Measurements from ENCODE around the gene CYP4F12.
"Not testable (repeated sequence)": the region's sequence is repeated elsewhere in the genome, so short reads cannot be mapped to it uniquely, and the experiment has no call there.

The CYP4F12 gene

GRCh38 chr19:15649526-15649925 is 23.4 kb upstream of the CYP4F12 start:
- in situ Hi-C loops (cut with MboI; ENCODE audit: low sequenced_read_pairs): no loop called here

GRCh38 chr19:15650123-15650522 is 22.8 kb upstream of the CYP4F12 start:
- in situ Hi-C loops (cut with MboI; ENCODE audit: low sequenced_read_pairs): not testable (repeated sequence)

GRCh38 chr19:15651791-15652190 is 21.1 kb upstream of the CYP4F12 start:
- in situ Hi-C loops (cut with MboI; ENCODE audit: low sequenced_read_pairs): no loop called here

- in situ Hi-C loops (cut with MboI; ENCODE audit: low sequenced_read_pairs): no loop called here
Measured at GRCh38 chr19:15652559-15653278, 20.2 kb upstream of the CYP4F12 start.

- in situ Hi-C loops (cut with MboI; ENCODE audit: low sequenced_read_pairs): no loop called here
Measured at GRCh38 chr19:15656467-15656866, 16.4 kb upstream of the CYP4F12 start.

- in situ Hi-C loops (cut with MboI; ENCODE audit: low sequenced_read_pairs): no loop called here
Measured at GRCh38 chr19:15663247-15663646, 9.6 kb upstream of the CYP4F12 start.

- in situ Hi-C loops (cut with MboI; ENCODE audit: low sequenced_read_pairs): no loop called here
Measured at GRCh38 chr19:15666186-15666585, 6.7 kb upstream of the CYP4F12 start.

- in situ Hi-C loops (cut with MboI; ENCODE audit: low sequenced_read_pairs): no loop called here
Measured at GRCh38 chr19:15666883-15667282, 6.0 kb upstream of the CYP4F12 start.

GRCh38 chr19:15669440-15669839 is 3.4 kb upstream of the CYP4F12 start:
- in situ Hi-C loops (cut with MboI; ENCODE audit: low sequenced_read_pairs): no loop called here

GRCh38 chr19:15669891-15670290 is 3.0 kb upstream of the CYP4F12 start:
- in situ Hi-C loops (cut with MboI; ENCODE audit: low sequenced_read_pairs): no loop called here

GRCh38 chr19:15671237-15671821 is 1.6 kb upstream of the CYP4F12 start:
- in situ Hi-C loops (cut with MboI; ENCODE audit: low sequenced_read_pairs): no loop called here

- in situ Hi-C loops (cut with MboI; ENCODE audit: low sequenced_read_pairs): no loop called here
Measured at GRCh38 chr19:15671891-15672579, 852 bp upstream of the CYP4F12 start.

GRCh38 chr19:15673176-15673654 is 328 bp downstream of the CYP4F12 start:
- in situ Hi-C loops (cut with MboI; ENCODE audit: low sequenced_read_pairs): no loop called here

GRCh38 chr19:15675560-15675959 is 2.7 kb downstream of the CYP4F12 start:
- in situ Hi-C loops (cut with MboI; ENCODE audit: low sequenced_read_pairs): no loop called here

GRCh38 chr19:15679089-15679488 is 6.2 kb downstream of the CYP4F12 start:
- in situ Hi-C loops (cut with MboI; ENCODE audit: low sequenced_read_pairs): no loop called here

GRCh38 chr19:15679865-15680264 is 7.0 kb downstream of the CYP4F12 start:
- in situ Hi-C loops (cut with MboI; ENCODE audit: low sequenced_read_pairs): not testable (repeated sequence)

- in situ Hi-C loops (cut with MboI; ENCODE audit: low sequenced_read_pairs): no loop called here
Measured at GRCh38 chr19:15680478-15681322, 7.8 kb downstream of the CYP4F12 start.

- in situ Hi-C loops (cut with MboI; ENCODE audit: low sequenced_read_pairs): no loop called here
Measured at GRCh38 chr19:15683411-15683810, 10.5 kb downstream of the CYP4F12 start.

GRCh38 chr19:15684828-15685227 is 11.9 kb downstream of the CYP4F12 start:
- in situ Hi-C loops (cut with MboI; ENCODE audit: low sequenced_read_pairs): no loop called here

- in situ Hi-C loops (cut with MboI; ENCODE audit: low sequenced_read_pairs): no loop called here
Measured at GRCh38 chr19:15696654-15697194, 23.8 kb downstream of the CYP4F12 start.

All from HL-60/S4 treated with retinoic acid at 250 ng/mL for 4 days and 3 days (cell line).